ENCODE data around the gene SMAD6. TPM values are rescaled to one million over a fixed set of nuclear protein-coding genes. Genes with fewer than 3 reads are reported as not detected.

SMAD6 gene
- polyA plus RNA-seq, 4 donors, result 13.8 to 50.2 (median 26.8) TPM

GRCh38 chr15:66784174-66784573, 82.1 kb downstream of the SMAD6 start:
- DNase-seq (ENCODE audit: low read depth in 4 of 4, low spot score in 3 of 4), result no peak

- no peak for DNase-seq (ENCODE audit: low read depth in 4 of 4, low spot score in 3 of 4)
Observed at GRCh38 chr15:66785637-66786036, 83.6 kb downstream of the SMAD6 start.

GRCh38 chr15:66786222-66786621, 84.2 kb downstream of the SMAD6 start:
- DNase-seq (ENCODE audit: low read depth in 4 of 4, low spot score in 3 of 4), result no peak

- DNase-seq (ENCODE audit: low read depth in 4 of 4, low spot score in 3 of 4), result no peak
Observed at GRCh38 chr15:66786708-66787488, 84.9 kb downstream of the SMAD6 start.

GRCh38 chr15:66787489-66787871, 85.4 kb downstream of the SMAD6 start:
- DNase-seq (ENCODE audit: low read depth in 4 of 4, low spot score in 3 of 4), result no peak

- no peak for DNase-seq (ENCODE audit: low read depth in 4 of 4, low spot score in 3 of 4)
Observed at GRCh38 chr15:66788024-66788423, 86.0 kb downstream of the SMAD6 start.

- no peak for DNase-seq (ENCODE audit: low read depth in 4 of 4, low spot score in 3 of 4)
Observed at GRCh38 chr15:66789029-66790025, 87.3 kb downstream of the SMAD6 start.

GRCh38 chr15:66795851-66796250, 93.8 kb downstream of the SMAD6 start:
- no peak for DNase-seq (ENCODE audit: low read depth in 4 of 4, low spot score in 3 of 4)

GRCh38 chr15:66796343-66796742, 94.3 kb downstream of the SMAD6 start:
- no peak for DNase-seq (ENCODE audit: low read depth in 4 of 4, low spot score in 3 of 4)

GRCh38 chr15:66797921-66798320, 95.9 kb downstream of the SMAD6 start:
- no peak for DNase-seq (ENCODE audit: low read depth in 4 of 4, low spot score in 3 of 4)

GRCh38 chr15:66798426-66799061, 96.5 kb downstream of the SMAD6 start:
- DNase-seq (ENCODE audit: low read depth in 4 of 4, low spot score in 3 of 4), result no peak

- no peak for DNase-seq (ENCODE audit: low read depth in 4 of 4, low spot score in 3 of 4)
Observed at GRCh38 chr15:66799242-66799641, 97.2 kb downstream of the SMAD6 start.

GRCh38 chr15:66800584-66801235, 98.7 kb downstream of the SMAD6 start:
- DNase-seq (ENCODE audit: low read depth in 4 of 4, low spot score in 3 of 4), result no peak

- no peak for DNase-seq (ENCODE audit: low read depth in 4 of 4, low spot score in 3 of 4)
Observed at GRCh38 chr15:66801266-66801665, 99.2 kb downstream of the SMAD6 start.

GRCh38 chr15:66802025-66803001, 100.3 kb downstream of the SMAD6 start:
- no peak for DNase-seq (ENCODE audit: low read depth in 4 of 4, low spot score in 3 of 4)

GRCh38 chr15:66803182-66803729, 101.2 kb downstream of the SMAD6 start:
- DNase-seq (ENCODE audit: low read depth in 4 of 4, low spot score in 3 of 4), result peak; percentile 59 to 89 (median 75)

GRCh38 chr15:66803749-66804148, 101.7 kb downstream of the SMAD6 start:
- DNase-seq (ENCODE audit: low read depth in 4 of 4, low spot score in 3 of 4), result no peak

- DNase-seq (ENCODE audit: low read depth in 4 of 4, low spot score in 3 of 4), result no peak
Observed at GRCh38 chr15:66805202-66805885, 103.3 kb downstream of the SMAD6 start.

Data from left renal pelvis (tissue), 4 donors.